KBM-7 (cell line): Measurements from ENCODE around the gene FRMD4A.
"Not testable (repeated sequence)": the region's sequence is repeated elsewhere in the genome, so short reads cannot be mapped to it uniquely, and the experiment has no call there.

Source experiments
- DNase-seq: peaks from one replicate; pipeline ENCODE4 v3.0.0-alpha.2; 2015
- in situ Hi-C: fragments of 300-500 bp; cut with MboI; formaldehyde crosslinking; loops from 2 replicates; pipeline ENCODE4 v1.14.3; 2020; ENCODE audit warnings: low sequenced_read_pairs, low pct_unique_long_range_greater_than_20kb, mixed read lengths

Gene FRMD4A

DNA sequence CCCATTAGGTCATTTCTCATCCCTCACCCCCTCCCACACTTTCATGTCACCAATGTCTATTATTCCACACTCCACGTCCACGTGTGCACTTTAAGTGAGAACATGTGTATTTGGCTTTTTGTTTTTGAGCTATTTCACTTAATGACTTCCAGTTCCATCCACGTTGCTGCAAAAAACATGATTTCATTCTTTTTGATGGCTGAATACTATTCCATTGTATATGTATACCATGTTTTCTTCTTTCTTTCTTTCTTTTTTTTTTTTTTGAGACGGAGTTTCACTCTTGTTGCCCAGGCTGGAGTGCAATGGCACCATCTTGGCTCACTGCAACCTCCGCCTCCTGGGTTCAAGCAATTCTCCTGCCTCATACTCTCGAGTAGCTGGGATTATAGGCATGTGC is 502.4 kb downstream of the FRMD4A start:
- in situ Hi-C loops, DNase-seq: not testable (repeated sequence)

- in situ Hi-C loops, result no loop called here
- no peak for DNase-seq
Observed at GRCh38 chr10:13827076-13827797, 503.5 kb downstream of the FRMD4A start.

DNA sequence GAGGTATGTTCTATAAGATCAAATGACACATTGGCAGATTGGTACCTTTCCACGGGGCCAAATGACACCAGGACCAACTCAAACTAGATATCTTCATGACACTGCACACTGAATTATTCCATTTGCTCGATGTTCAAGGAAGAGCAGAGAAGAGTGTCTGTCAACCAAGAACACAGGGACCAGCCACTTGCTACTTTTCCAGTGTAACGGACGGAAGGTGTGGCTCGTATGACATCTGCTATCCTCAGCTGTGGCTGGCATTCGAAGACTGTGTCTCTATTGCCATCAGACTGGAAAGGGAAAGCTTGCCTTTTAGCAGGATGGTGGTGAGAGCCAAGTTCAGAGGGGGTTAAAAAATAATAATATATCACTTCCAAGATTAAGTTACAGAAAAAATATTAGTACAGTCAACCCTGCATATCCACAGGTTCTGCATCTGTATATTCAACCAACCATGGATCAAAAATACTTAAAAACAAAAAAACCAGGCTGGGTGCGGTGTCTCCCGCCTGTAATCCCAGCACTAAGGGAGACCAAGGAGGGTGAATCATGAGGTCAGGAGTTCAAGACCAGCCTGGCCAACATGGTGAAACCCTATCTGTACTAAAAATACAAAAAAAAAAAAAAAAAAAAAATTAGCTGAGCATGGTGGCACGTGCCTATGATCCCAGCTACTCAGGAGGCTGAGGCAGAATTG is 506.9 kb downstream of the FRMD4A start:
- DNase-seq, result no peak
- in situ Hi-C loops, result no loop called here

GRCh38 chr10:13823096-13823708 is 507.5 kb downstream of the FRMD4A start:
- no peak for DNase-seq

GRCh38 chr10:13822490-13822889 is 508.2 kb downstream of the FRMD4A start:
- in situ Hi-C loops, result no loop called here

More at GRCh38 chr10:13823096-13823708, 507.5 kb downstream of the FRMD4A start:
- in situ Hi-C loops, result no loop called here

GRCh38 chr10:13820964-13821337 is 509.8 kb downstream of the FRMD4A start:
- DNase-seq, result no peak
- in situ Hi-C loops, result no loop called here

More at GRCh38 chr10:13822490-13822889, 508.2 kb downstream of the FRMD4A start:
- no peak for DNase-seq

- DNase-seq, result no peak
- in situ Hi-C loops, result no loop called here
Observed at GRCh38 chr10:13820119-13820963, 510.4 kb downstream of the FRMD4A start.

DNA sequence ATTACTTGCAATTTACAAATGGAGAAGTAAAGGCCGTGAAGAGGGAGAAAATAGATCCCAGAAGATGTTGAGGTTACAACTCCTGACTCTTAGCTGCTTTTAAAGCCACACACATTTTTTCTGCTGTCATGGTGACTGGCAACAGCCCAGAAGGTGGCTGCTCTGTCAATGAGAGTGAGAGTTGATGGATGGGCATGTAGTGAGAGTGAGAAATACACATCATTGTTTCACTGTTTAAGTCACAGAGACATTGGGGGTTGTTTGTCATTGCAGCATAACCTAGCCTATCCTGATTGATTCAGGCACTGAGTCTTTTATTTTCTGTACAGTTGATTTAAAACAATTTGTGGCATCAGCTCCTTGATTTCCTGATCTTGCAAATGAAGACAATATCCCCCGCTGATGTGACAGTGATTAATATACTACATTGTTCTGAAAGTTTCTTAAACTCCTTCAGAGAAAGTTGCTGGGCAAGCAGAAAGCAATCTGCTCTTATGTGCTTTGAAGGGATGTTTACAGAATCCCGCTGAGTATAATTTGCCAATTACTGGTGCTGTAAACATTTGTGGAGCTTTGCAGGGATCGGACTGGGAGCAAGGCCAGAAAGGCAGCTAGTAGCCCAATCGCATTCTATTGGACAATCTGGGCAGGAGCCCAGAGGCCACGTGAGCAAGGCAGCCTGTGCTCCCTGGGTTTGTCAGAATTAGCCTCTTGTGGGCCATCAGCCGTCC is 514.4 kb downstream of the FRMD4A start:
- no peak for DNase-seq
- in situ Hi-C loops, result no loop called here

DNA sequence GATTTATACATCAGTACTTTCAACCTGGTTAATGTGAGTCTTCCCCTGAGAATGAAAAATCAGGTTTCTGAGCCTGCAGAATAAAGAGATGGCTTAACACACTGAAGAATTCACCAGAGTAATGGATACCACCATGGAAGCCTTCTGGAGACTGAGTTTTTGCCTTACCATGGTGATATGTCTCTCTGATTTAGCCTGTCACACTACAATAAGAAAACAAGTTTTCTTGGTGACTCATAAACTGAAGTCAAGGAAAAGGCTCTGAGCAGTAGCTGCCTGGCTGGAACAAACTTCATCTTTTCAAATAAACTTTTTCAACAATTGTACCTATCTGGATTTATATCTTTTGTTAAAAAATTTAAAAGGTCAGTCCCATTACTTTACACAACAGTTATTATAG is 515.0 kb downstream of the FRMD4A start:
- DNase-seq, result no peak
- in situ Hi-C loops, result no loop called here

GRCh38 chr10:13813550-13813949 is 517.2 kb downstream of the FRMD4A start:
- DNase-seq, result no peak
- in situ Hi-C loops, result no loop called here

DNA sequence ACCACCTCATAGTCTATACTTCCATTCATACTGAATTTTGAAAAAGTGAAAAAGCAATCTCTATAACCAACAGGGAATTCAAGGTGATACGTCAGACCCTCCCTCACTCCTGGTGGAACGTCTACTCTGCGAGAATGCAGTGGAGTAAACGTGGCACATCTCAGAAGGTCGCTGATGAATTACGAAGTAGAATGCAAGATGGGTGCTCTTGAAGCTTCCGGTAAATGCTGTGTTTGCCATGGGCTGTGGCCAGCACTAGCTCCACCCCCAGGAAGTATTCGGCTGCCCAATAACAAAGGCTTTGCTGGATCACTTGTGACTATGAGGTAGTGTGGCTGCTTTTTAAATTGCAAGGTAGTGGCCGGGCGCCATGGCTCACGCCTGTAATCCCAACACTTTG is 517.9 kb downstream of the FRMD4A start:
- in situ Hi-C loops, result no loop called here
- no peak for DNase-seq

GRCh38 chr10:13810568-13810967 is 520.2 kb downstream of the FRMD4A start:
- in situ Hi-C loops, result no loop called here
- DNase-seq, result no peak

DNA sequence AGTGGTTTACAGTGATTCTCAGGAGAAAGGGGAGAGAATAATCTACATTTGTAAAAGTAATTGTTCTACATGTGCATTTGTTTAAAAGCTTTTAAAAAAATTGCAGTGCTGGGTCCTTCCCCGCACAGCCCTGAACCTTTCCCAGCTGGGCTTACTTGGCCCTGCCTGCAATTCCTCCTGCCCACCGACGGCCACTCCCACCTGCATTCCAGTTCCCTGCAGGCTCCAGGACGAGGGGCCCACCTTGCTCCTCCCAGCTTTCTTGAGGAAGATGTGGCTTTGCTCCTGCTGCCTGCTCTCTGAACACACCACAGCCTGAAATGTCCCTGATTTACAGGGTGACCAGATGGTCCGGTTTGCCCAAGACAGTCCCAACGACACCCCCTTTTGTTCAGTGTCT is 521.3 kb downstream of the FRMD4A start:
- in situ Hi-C loops, result no loop called here
- no peak for DNase-seq

GRCh38 chr10:13808556-13809391 is 522.0 kb downstream of the FRMD4A start:
- no peak for DNase-seq
- in situ Hi-C loops, result no loop called here

GRCh38 chr10:13806419-13806818 is 524.3 kb downstream of the FRMD4A start:
- in situ Hi-C loops, result no loop called here
- DNase-seq, result no peak

GRCh38 chr10:13803566-13804554 is 526.9 kb downstream of the FRMD4A start:
- in situ Hi-C loops, result no loop called here
- no peak for DNase-seq

- no peak for DNase-seq
- in situ Hi-C loops, result no loop called here
Observed at GRCh38 chr10:13801907-13802288, 528.8 kb downstream of the FRMD4A start.
